OCI-LY1 (cell line): ENCODE data around the gene POLG.

Experiments
- CTCF ChIP-seq: fragments of 200-600 bp; sonication (generic), shearing (Covaris generic); IDR thresholded peaks from 2 replicates; pipeline ENCODE4 v1.5.1; 2017; ENCODE audit warnings: mild to moderate bottlenecking, antibody characterized with exemption, low read length, moderate library complexity, mixed read lengths
- EZH2 ChIP-seq: fragments of 200-600 bp; sonication (generic), shearing (Covaris generic); IDR thresholded peaks from 2 replicates; pipeline ENCODE4 v1.8.0; 2017; ENCODE audit warnings: borderline replicate concordance, mixed run types, mild to moderate bottlenecking, antibody characterized with exemption, low read length, moderate library complexity, mixed read lengths

- TF ChIP-seq EZH2 (no peak), CTCF (no peak)
These were observed 23.8 kb upstream of the POLG start for GRCh38 chr15:89358435-89358754.
